ENCODE results near the gene CCDC184. TPM values are rescaled to one million over a fixed set of nuclear protein-coding genes. Genes with fewer than 3 reads are reported as not detected.
"Not testable (repeated sequence)": the region's sequence is repeated elsewhere in the genome, so short reads cannot be mapped to it uniquely, and the experiment has no call there.

CCDC184 gene
- total and polyA plus RNA-seq, 4 donors = 0.07 to 0.13 (median 0.08) TPM; not detected in 1

DNA sequence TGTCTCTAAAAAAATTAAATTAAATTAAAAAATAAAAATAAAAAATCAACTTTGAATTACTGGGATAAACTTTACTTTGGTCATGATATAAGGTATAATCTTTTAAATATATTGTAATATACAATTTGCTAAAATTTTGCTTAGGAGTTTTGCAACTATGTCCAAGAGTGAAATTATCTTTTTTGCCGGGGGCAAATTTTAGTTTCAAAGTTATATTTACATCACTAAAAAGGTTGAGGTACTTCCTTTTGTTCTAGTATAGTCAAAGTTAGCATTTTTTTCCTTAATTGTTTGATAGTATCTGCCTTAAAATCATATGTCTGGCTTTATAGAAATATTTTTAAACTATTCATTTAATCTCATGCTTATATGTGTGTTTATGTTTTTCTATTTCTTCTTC is 37.3 kb downstream of the CCDC184 start:
- Histone ChIP-seq H3K4me3 (ENCODE audit: low read depth in 1 of 3, low read length in 3 of 3) (no peak overlapping the region), H3K27me3 (ENCODE audit: control insufficient read depth in 4 of 4, insufficient read depth in 4 of 4, low read length in 3 of 4) (no peaks in the 10 kb centered on the region), H3K36me3 (ENCODE audit: control insufficient read depth in 4 of 4, insufficient read depth in 3 of 4, low read depth in 1 of 4, low read length in 3 of 4) (no peaks in the 10 kb centered on the region), H3K9ac (ENCODE audit: low read depth in 1 of 2, low read length in 2 of 2) (no peak overlapping the region), H3K4me1 (ENCODE audit: control insufficient read depth in 4 of 4, insufficient read depth in 4 of 4, low read length in 3 of 4) (no peaks in the 10 kb centered on the region), H3K27ac (ENCODE audit: low read depth in 1 of 2, low read length in 2 of 2) (no peak overlapping the region), H3K9me3 (ENCODE audit: control insufficient read depth in 4 of 4, low read length in 3 of 4) (no peaks in the 10 kb centered on the region)
- TF ChIP-seq JUND (IDR thresholded peaks at IDR 0.05) = no peak
- no peak for TF ChIP-seq MAX (IDR thresholded peaks at IDR 0.05)
- TF ChIP-seq FOXA1 (IDR thresholded peaks at IDR 0.05) = no peak
- no peak for TF ChIP-seq YY1 (IDR thresholded peaks at IDR 0.05)
- no peak for TF ChIP-seq RXRA (IDR thresholded peaks at IDR 0.05)
- no peak for DNase-seq (ENCODE audit: low spot score)
- 90% methylated on average over 1 of the region's 1 CpG for WGBS

- Histone ChIP-seq H3K36me3 (ENCODE audit: control insufficient read depth in 4 of 4, insufficient read depth in 3 of 4, low read depth in 1 of 4, low read length in 3 of 4) (no peaks in the 10 kb centered on the region), H3K4me3 (ENCODE audit: low read depth in 1 of 3, low read length in 3 of 3) (no peak overlapping the region), H3K27ac (ENCODE audit: low read depth in 1 of 2, low read length in 2 of 2) (no peak overlapping the region), H3K9ac (ENCODE audit: low read depth in 1 of 2, low read length in 2 of 2) (no peak overlapping the region), H3K27me3 (ENCODE audit: control insufficient read depth in 4 of 4, insufficient read depth in 4 of 4, low read length in 3 of 4) (no peaks in the 10 kb centered on the region), H3K4me1 (ENCODE audit: control insufficient read depth in 4 of 4, insufficient read depth in 4 of 4, low read length in 3 of 4) (no peaks in the 10 kb centered on the region), H3K9me3 (ENCODE audit: control insufficient read depth in 4 of 4, low read length in 3 of 4) (no peaks in the 10 kb centered on the region)
- 28% methylated on average over 2 of the region's 2 CpGs for WGBS
- no peak for DNase-seq (ENCODE audit: low spot score)
- TF ChIP-seq CTCF (IDR thresholded peaks at IDR 0.05; ENCODE audit: low read depth, low read length, missing input control) (no peak), MAX (IDR thresholded peaks at IDR 0.05) (no peak), JUND (IDR thresholded peaks at IDR 0.05) (no peak), ATF3 (IDR thresholded peaks at IDR 0.05) (no peak), YY1 (IDR thresholded peaks at IDR 0.05) (no peak), RXRA (IDR thresholded peaks at IDR 0.05) (no peak), HNF4A (conservative IDR thresholded peaks at IDR 0.05) (no peak), HNF4G (IDR thresholded peaks at IDR 0.05) (no peak), RAD21 (IDR thresholded peaks at IDR 0.05) (no peak), NR2F2 (IDR thresholded peaks at IDR 0.05) (no peak), ZBTB33 (IDR thresholded peaks at IDR 0.05) (no peak), TAF1 (conservative IDR thresholded peaks at IDR 0.05) (no peak), FOXA2 (IDR thresholded peaks at IDR 0.05) (no peak), SP1 (IDR thresholded peaks at IDR 0.05) (no peak), FOXA1 (IDR thresholded peaks at IDR 0.05) (no peak), GABPA (IDR thresholded peaks at IDR 0.05 in 1 of 2, conservative IDR thresholded peaks at IDR 0.05 in 1 of 2) (no peak)
- TF ChIP-seq, protein P1, sequence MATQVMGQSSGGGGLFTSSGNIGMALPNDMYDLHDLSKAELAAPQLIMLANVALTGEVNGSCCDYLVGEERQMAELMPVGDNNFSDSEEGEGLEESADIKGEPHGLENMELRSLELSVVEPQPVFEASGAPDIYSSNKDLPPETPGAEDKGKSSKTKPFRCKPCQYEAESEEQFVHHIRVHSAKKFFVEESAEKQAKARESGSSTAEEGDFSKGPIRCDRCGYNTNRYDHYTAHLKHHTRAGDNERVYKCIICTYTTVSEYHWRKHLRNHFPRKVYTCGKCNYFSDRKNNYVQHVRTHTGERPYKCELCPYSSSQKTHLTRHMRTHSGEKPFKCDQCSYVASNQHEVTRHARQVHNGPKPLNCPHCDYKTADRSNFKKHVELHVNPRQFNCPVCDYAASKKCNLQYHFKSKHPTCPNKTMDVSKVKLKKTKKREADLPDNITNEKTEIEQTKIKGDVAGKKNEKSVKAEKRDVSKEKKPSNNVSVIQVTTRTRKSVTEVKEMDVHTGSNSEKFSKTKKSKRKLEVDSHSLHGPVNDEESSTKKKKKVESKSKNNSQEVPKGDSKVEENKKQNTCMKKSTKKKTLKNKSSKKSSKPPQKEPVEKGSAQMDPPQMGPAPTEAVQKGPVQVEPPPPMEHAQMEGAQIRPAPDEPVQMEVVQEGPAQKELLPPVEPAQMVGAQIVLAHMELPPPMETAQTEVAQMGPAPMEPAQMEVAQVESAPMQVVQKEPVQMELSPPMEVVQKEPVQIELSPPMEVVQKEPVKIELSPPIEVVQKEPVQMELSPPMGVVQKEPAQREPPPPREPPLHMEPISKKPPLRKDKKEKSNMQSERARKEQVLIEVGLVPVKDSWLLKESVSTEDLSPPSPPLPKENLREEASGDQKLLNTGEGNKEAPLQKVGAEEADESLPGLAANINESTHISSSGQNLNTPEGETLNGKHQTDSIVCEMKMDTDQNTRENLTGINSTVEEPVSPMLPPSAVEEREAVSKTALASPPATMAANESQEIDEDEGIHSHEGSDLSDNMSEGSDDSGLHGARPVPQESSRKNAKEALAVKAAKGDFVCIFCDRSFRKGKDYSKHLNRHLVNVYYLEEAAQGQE (IDR thresholded peaks at IDR 0.05) = no peak
Measured at GRCh38 chr12:48221645-48222044, 38.2 kb downstream of the CCDC184 start.

GRCh38 chr12:48224533-48224932 is 41.1 kb downstream of the CCDC184 start:
- not testable (repeated sequence) for H3K27me3 ChIP-seq (ENCODE audit: control insufficient read depth in 4 of 4, insufficient read depth in 4 of 4, low read length in 3 of 4); H3K36me3 ChIP-seq (ENCODE audit: control insufficient read depth in 4 of 4, insufficient read depth in 3 of 4, low read depth in 1 of 4, low read length in 3 of 4); H3K27ac ChIP-seq (ENCODE audit: low read depth in 1 of 2, low read length in 2 of 2); H3K9me3 ChIP-seq (ENCODE audit: control insufficient read depth in 4 of 4, low read length in 3 of 4); DNase-seq (ENCODE audit: low spot score); H3K4me1 ChIP-seq (ENCODE audit: control insufficient read depth in 4 of 4, insufficient read depth in 4 of 4, low read length in 3 of 4); H3K9ac ChIP-seq (ENCODE audit: low read depth in 1 of 2, low read length in 2 of 2); H3K4me3 ChIP-seq (ENCODE audit: low read depth in 1 of 3, low read length in 3 of 3)
- WGBS = 73% methylated on average over 3 of the region's 3 CpGs

Data from liver (tissue), 9 donors.